ENCODE data around the gene TET3.

TET3 gene

DNA sequence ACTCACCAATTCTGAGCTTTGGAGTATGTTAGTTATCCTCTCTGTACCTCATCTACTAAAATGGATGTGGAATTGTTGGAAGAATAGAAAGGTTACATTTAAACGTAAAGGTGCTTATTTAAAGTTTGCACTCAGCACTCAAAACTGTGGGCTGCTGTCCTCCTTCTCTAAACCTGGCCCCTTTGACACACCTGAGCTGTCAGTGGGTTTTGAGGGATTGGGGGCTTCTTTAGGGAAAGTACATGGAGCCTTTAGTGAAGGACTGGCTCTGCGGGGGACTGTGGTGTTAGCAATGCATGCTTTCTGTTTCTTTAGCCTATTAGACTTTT is 47.2 kb downstream of the TET3 start:
- TF ChIP-seq, protein P1, sequence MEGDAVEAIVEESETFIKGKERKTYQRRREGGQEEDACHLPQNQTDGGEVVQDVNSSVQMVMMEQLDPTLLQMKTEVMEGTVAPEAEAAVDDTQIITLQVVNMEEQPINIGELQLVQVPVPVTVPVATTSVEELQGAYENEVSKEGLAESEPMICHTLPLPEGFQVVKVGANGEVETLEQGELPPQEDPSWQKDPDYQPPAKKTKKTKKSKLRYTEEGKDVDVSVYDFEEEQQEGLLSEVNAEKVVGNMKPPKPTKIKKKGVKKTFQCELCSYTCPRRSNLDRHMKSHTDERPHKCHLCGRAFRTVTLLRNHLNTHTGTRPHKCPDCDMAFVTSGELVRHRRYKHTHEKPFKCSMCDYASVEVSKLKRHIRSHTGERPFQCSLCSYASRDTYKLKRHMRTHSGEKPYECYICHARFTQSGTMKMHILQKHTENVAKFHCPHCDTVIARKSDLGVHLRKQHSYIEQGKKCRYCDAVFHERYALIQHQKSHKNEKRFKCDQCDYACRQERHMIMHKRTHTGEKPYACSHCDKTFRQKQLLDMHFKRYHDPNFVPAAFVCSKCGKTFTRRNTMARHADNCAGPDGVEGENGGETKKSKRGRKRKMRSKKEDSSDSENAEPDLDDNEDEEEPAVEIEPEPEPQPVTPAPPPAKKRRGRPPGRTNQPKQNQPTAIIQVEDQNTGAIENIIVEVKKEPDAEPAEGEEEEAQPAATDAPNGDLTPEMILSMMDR (IDR thresholded peaks at IDR 0.05): no peak

DNA sequence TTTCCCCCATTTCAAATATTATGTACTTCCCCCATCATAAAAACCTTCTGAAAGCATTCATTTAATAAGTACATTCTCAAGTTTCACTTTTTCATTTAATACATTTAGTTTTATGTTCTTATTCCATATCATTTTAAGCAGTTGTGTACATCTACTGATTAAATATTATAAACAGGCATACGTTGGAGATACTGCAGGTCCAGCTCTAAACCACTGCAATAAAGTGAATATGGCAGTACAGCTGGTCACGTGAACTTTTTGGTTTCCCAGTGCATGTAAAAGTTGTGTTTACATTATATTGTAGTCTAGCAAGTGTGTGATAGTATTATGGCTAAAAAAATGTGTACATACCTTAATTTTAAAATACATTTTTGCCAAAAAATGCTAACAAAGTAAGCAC is 48.7 kb downstream of the TET3 start:
- TF ChIP-seq, protein P1 (IDR thresholded peaks at IDR 0.05): no peak

Measured in LNCAP (cell line).